Adrenal gland (tissue), 12 donors: Measurements from ENCODE around the gene XRCC5. TPM values are rescaled to one million over a fixed set of nuclear protein-coding genes. Genes with fewer than 3 reads are reported as not detected.
"Not testable (repeated sequence)": the region's sequence is repeated elsewhere in the genome, so short reads cannot be mapped to it uniquely, and the experiment has no call there.

Experiments used
- DNase-seq, 7 donors: peaks; one replicate each; pipeline ENCODE4 v3.0.0-alpha.2; 2019 to 2020
- H3K27ac ChIP-seq, 5 donors: fragments of 200-600 bp; sonication (generic) in 4 of 5; 1 replicate in 3 of 5; 2 replicates in 2 of 5; pipeline versions ENCODE4 v1.5.1 to v1.8.0; 2016 to 2020; ENCODE audit warnings: mild to moderate bottlenecking in 1 of 5
- H3K27me3 ChIP-seq: fragments of 200-600 bp; 2 replicates; pipeline ENCODE4 v1.8.0; 2021
- H3K36me3 ChIP-seq, 2 donors: fragments of 200-600 bp; replicated peaks in 1 of 2; 1 replicate in 1 of 2; 2 replicates in 1 of 2; pipeline versions ENCODE4 v1.5.1 to v1.8.0; 2018 to 2022
- H3K4me1 ChIP-seq, 2 donors: fragments of 200-600 bp; replicated peaks in 1 of 2; 1 replicate in 1 of 2; 2 replicates in 1 of 2; pipeline versions ENCODE4 v1.5.1 to v1.8.0; 2018 to 2021
- H3K4me3 ChIP-seq, 4 donors: fragments of 200-600 bp; sonication (generic) in 3 of 4; one replicate each; pipeline ENCODE4 v1.5.1; 2016 to 2018
- H3K9me3 ChIP-seq, 3 donors: fragments of 200-600 bp; sonication (generic) in 1 of 3; replicated peaks in 1 of 3; 1 replicate in 2 of 3; 2 replicates in 1 of 3; pipeline versions ENCODE4 v1.5.1 to v1.8.0; 2016 to 2021
- CTCF ChIP-seq, 6 experiments: fragments of 450-650 bp in 4 of 6; fragments of 200-600 bp in 2 of 6; sonication (generic) in 1 of 6; IDR thresholded peaks; 1 replicate in 5 of 6; 2 replicates in 1 of 6; pipeline versions ENCODE4 v1.5.1 to v1.8.0; 2016 to 2021; ENCODE audit warnings: antibody characterized with exemption in 6 of 6, mild to moderate bottlenecking in 2 of 6, moderate library complexity in 1 of 6
- POLR2A ChIP-seq, 2 donors: fragments of 450-650 bp; IDR thresholded peaks; one replicate each; pipeline ENCODE4 v1.6.1; 2017; ENCODE audit warnings: antibody characterized with exemption in 2 of 2, mild to moderate bottlenecking in 2 of 2, moderate library complexity in 1 of 2
- WGBS, 4 donors: extraction: QIAGEN DNeasy Blood & Tissue Kit in 2 of 4; methylation state at CpG; one replicate each; pipeline versions ENCODE4 v1.1.5 to v1.1.7; 2013 to 2017; 5-methylcytosine and 5-hydroxymethylcytosine counted together
- intact Hi-C, 2 donors: fragments of 100-400 bp; cut with DNase I; formaldehyde crosslinking; loops; one replicate each; pipeline versions ENCODE4 v1.14.1 to v1.15.0; 2022 to 2023
- polyA plus RNA-seq, 3 donors: library from polyadenylated mRNA; stranded (reverse); fragments of 200-250 nt in 2 of 3; fragments of 350-450 nt in 1 of 3; fragmentation: Illumina TruSeq in 1 of 3; extraction: RNeasy Lipid Tissue Mini Kit (QIAGEN cat#74804) in 1 of 3; gene quantifications; one replicate each; pipeline ENCODE4 v1.2.3, GENCODE V29; 2013 to 2014
- total RNA-seq, 9 donors: library from RNA; depleted of rRNA in 4 of 9; stranded (reverse); fragments of >200 nt in 4 of 9; fragments of 120-200 nt in 1 of 9; fragmentation: NEBNext Ultra II Directional in 1 of 9; extraction: Animal tissue kit (Norgen Biotek cat#: 25700) in 1 of 9; gene quantifications; one replicate each; pipeline versions ENCODE4 v1.1.0 to v1.2.4, GENCODE V29; 2013 to 2023
- donor health status: healthy with polysubstance abuse.
- donor health status: Bipolar disorder and iron deficiency.
- donor health status: DM: yes; HTN: yes; CAD: no.
- donor health status: DM: no; HTN: no; CAD: no.
- donor health status: DM: no; HTN: no; CAD: no.
- donor health status: DM: yes; HTN: yes; CAD: no.

Gene XRCC5
- total and polyA plus RNA-seq, 12 donors, result 58.4 to 224 (median 158) TPM

DNA sequence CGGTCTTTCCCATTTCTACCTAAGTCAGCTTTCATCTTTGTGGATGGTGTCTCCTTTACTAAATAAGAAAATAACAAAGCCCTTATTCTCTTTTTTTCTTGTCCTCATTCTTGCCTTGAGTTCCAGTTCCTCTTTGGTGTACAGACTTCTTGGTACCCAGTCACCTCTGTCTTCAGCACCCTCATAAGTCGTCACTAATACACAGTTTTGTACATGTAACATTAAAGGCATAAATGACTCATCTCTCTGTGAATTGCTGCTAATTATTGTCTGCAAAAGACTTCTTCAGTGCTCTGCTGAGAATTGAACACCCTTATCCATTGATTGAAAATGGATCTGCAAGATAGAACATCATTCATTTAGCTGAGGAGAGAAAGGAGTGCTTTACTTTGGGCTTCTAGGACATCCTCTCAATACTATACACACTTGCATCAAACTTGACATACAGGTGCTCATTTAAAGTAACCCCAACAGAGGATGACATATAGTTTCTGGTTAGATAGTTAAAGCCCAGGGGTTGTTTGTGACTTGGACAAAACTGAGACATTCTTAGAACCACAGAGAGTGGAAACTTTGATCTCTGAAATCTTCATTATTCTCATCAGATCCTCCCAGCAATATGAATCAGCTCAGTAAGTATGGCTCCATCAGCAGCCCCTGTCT, 97.0 kb downstream of the XRCC5 start:
- Histone ChIP-seq H3K36me3 (peaks cover 0 to 57% of the 10 kb centered on the region in 2 donors), H3K27ac (no peak overlapping the region), H3K4me3 (no peak overlapping the region), H3K4me1 (peaks cover 0 to 11% of the 10 kb centered on the region in 2 donors), H3K27me3 (no peaks in the 10 kb centered on the region), H3K9me3 (no peaks in the 10 kb centered on the region)
- no peak for DNase-seq
- TF ChIP-seq CTCF (IDR thresholded peaks at IDR 0.05) (no peak), POLR2A (IDR thresholded peaks at IDR 0.05) (no peak)
- intact Hi-C loops, result no loop called here
- WGBS, 4 donors, result 87 to 91% (median 89%) methylated on average over 2 of the region's 2 CpGs

DNA sequence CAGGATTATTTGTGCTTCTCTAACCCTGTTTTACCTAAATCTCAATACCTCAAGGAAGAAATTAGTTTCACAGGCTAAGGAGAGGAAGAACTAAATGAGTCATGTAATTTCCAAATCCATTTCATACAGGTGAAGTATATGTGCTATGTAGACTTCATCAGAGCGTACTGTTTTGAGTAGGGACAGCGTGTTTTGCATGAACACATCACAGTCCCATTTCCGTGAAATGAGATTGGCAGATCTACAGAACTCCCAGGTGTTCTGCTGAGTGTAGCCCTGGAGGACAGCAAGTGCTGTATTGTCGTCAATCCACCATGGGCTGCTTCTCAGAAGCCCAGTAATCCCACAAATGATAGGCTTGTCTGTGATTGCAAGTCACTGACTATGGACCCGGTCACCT, 97.7 kb downstream of the XRCC5 start:
- H3K4me1 ChIP-seq, result peaks cover 0 to 11% of the 10 kb centered on the region in 2 donors
- H3K4me3 ChIP-seq, result no peak overlapping the region
- WGBS, 4 donors, result 88 to 99% (median 95%) methylated on average over 4 to 5 of the region's 5 CpGs
- TF ChIP-seq POLR2A (IDR thresholded peaks at IDR 0.05) (no peak), CTCF (IDR thresholded peaks at IDR 0.05) (no peak)
- no peaks in the 10 kb centered on the region for H3K27me3 ChIP-seq
- no peak for DNase-seq
- intact Hi-C loops, result no loop called here
- H3K36me3 ChIP-seq, result peaks cover 0 to 52% of the 10 kb centered on the region in 2 donors
- no peaks in the 10 kb centered on the region for H3K9me3 ChIP-seq
- no peak overlapping the region for H3K27ac ChIP-seq

GRCh38 chr2:216208661-216209060, 99.5 kb downstream of the XRCC5 start:
- H3K9me3 ChIP-seq, intact Hi-C loops, DNase-seq, H3K27me3 ChIP-seq, H3K27ac ChIP-seq, H3K4me1 ChIP-seq, H3K4me3 ChIP-seq: not testable (repeated sequence)
- WGBS, 4 donors, result 96 to 100% (median 97%) methylated on average over 4 to 8 of the region's 8 CpGs
- peaks cover 0 to 43% of the 10 kb centered on the region in 2 donors for H3K36me3 ChIP-seq

DNA sequence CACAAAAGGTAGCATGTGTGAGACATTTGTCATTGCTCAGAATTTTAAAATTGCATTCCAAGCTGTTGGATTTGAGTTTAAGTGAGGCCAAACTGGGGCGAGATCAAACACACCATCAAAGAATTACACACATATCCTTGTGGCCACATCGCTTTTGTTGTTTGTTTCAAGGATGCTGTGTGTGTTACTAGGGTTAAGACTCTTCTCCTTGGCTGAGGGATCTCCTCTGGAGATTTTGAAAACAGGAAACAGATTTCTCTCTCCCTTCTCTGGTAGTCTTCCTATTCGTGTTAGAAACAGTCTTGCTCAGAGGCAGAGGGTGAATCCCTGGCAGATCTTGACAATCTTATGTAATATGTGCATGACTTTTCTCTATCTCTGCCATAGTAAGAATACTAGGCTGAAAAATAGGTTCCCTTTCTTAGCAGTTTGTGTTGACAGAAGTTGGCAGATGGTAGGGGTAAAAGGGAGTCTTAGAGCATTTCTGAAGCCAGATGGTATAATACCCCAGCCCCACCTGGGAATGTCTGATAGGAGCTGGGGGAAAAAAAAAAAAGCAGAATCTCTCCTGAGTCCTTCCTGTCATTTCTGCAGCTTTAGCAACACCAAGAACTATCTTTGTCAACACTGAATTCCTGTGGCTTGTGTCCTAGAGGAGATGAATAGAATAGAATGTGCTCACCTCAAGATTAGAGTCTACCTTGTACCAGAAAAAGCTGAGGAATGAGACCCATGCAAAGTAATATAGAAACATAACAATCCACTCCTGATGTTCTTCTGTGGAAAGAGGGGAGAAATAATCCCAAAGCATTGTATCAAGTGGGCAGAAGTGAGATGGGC, 101.8 kb downstream of the XRCC5 start:
- no peaks in the 10 kb centered on the region for H3K27me3 ChIP-seq
- H3K9me3 ChIP-seq, result no peaks in the 10 kb centered on the region
- DNase-seq, result no peak
- TF ChIP-seq POLR2A (IDR thresholded peaks at IDR 0.05) (no peak), CTCF (IDR thresholded peaks at IDR 0.05) (no peak)
- no peak overlapping the region for H3K4me3 ChIP-seq
- H3K36me3 ChIP-seq, result peaks cover 0 to 21% of the 10 kb centered on the region in 2 donors
- H3K4me1 ChIP-seq, result peaks cover 0 to 7% of the 10 kb centered on the region in 2 donors
- 19 to 33% (median 28%) methylated on average over 3 of the region's 3 CpGs for WGBS, 4 donors
- intact Hi-C loops, result no loop called here
- H3K27ac ChIP-seq, result peak overlapping the region in 2 of 5 donors; percentile 2 to 40
